ENCODE measurements around the gene LRRC17.

DNA sequence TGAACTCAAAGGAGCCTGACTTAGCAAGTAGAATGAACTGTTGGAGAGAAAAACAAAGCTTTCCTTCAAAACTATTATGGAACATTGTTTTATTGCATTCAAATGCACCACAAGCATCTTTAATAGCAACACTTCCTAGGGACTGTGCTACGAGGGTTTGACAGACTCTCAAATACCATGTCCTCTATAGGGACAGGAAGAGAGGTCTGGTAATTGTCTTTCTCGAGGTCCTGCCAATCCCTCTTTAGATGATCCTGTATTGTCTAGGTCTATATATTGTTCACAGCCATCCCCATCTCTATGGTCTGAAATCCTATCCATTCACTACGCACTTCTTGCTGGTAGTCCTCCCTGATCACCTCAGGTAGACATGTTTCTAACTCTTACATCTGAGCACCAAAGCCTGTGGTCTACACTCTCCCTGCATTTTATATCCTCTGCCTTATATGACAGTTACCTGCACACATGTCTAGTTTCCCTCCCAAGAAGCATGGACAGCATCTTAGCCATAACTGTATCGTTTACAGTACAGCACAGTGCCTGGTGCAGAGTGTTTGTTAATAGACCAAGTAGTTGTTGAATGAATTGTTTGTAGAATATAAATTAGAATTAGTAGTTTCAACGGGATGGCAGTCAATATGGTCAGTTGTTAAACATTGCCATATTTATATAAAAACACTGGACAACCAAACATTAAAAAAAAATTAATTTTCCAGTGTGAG lies 21.7 kb upstream of the LRRC17 start:
- TF ChIP-seq, protein P1, sequence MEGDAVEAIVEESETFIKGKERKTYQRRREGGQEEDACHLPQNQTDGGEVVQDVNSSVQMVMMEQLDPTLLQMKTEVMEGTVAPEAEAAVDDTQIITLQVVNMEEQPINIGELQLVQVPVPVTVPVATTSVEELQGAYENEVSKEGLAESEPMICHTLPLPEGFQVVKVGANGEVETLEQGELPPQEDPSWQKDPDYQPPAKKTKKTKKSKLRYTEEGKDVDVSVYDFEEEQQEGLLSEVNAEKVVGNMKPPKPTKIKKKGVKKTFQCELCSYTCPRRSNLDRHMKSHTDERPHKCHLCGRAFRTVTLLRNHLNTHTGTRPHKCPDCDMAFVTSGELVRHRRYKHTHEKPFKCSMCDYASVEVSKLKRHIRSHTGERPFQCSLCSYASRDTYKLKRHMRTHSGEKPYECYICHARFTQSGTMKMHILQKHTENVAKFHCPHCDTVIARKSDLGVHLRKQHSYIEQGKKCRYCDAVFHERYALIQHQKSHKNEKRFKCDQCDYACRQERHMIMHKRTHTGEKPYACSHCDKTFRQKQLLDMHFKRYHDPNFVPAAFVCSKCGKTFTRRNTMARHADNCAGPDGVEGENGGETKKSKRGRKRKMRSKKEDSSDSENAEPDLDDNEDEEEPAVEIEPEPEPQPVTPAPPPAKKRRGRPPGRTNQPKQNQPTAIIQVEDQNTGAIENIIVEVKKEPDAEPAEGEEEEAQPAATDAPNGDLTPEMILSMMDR (IDR thresholded peaks at IDR 0.05): no peak
- no peak for TF ChIP-seq POLR2A (IDR thresholded peaks at IDR 0.05)
